Activated CD8-positive, alpha-beta memory T cell treated with anti-CD3 and anti-CD28 coated beads, Interleukin-2, amount 50 U/mL, for 4 hours (primary cell): ENCODE measurements around the gene WNK2.
"Not testable (repeated sequence)": the region's sequence is repeated elsewhere in the genome, so short reads cannot be mapped to it uniquely, and the experiment has no call there.

Experiments used
- DNase-seq: peaks from one replicate; pipeline ENCODE4 v3.0.0-alpha.2; 2020

The WNK2 gene

GRCh38 chr9:93343663-93344062 is 159.7 kb downstream of the WNK2 start:
- DNase-seq = no peak

- no peak for DNase-seq
These were observed 161.8 kb downstream of the WNK2 start for GRCh38 chr9:93345643-93346230.

- no peak for DNase-seq
These were observed 162.5 kb downstream of the WNK2 start for GRCh38 chr9:93346231-93347112.

- not testable (repeated sequence) for DNase-seq
These were observed 163.5 kb downstream of the WNK2 start for GRCh38 chr9:93347371-93347975.

- not testable (repeated sequence) for DNase-seq
These were observed 169.7 kb downstream of the WNK2 start for GRCh38 chr9:93353413-93354310.

DNA sequence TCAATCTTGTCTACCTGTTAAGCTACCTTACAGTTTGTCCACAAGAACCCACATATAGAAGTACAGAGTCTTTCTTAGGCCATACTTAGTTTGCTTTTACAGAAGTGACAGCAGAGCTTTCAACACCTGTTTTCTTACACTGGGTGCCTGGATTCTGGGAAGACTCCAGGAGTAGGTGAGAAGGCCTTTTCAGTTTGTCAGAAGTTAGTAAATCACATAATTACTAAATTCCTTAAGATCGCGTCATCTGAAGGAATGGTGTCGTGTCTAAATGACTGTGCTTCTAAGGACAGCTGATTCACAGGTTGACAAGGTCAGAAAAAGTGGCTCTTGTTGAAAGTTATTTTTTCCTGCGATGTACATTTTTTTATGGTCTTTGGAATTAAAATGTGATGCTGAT is 170.5 kb downstream of the WNK2 start:
- DNase-seq = no peak

DNA sequence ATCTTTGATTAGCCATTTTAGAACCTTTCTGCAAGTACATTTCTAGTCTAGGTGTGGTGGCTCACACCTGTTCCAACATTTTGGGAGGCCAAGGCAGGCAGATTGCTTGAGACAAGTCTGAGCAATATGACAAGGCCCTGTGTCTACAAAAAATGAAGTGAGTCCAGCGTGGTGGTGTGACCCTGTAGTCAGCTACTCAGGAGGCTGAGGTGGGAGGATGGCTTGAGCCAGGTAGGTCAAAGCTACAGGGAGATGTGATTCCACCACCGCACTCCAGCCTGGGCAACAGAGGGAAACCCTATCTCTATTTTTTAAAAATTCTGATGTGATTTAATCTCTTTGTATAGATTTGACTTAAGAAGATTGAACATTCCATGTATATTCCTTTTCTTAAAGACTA is 171.9 kb downstream of the WNK2 start:
- no peak for DNase-seq

GRCh38 chr9:93357649-93358048 is 173.7 kb downstream of the WNK2 start:
- no peak for DNase-seq

DNA sequence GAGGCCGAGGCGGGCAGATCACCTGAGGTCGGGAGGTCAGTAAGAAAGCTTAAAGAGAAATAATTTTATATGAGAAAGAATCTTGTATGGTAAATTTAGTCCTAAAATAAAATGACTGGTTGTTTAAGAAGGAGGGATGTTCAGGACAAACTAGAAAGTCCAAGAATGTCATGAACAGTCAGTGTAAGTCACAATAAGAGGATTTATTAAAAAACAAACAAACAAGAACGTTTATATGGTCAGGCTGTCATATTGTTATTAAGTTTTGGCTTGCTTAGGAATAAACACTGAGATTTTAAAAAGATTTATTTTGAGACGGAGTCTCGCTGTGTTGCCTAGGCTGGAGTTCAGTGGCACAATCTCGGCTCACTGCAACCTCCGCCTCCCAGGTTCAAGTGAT is 176.0 kb downstream of the WNK2 start:
- DNase-seq = not testable (repeated sequence)

DNA sequence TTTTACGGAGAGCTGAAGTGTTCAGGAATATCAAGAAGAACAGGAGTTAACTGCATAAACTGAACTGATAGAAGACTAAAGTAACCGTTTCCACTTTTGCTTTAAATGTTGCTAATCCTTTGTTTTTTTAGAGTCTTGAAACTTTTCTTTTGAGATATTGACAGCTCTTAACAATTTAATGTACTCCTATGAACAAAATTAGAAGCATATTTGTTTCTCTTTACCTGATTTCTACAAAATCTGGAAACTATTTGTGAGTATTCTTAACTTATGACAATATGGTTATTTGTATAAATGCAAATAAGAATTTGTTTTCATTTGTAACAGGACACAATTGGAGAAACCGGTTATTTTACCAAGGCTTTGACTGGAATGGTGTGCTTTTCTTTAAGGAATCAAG is 178.1 kb downstream of the WNK2 start:
- no peak for DNase-seq

GRCh38 chr9:93364734-93365426 is 180.9 kb downstream of the WNK2 start:
- no peak for DNase-seq

DNA sequence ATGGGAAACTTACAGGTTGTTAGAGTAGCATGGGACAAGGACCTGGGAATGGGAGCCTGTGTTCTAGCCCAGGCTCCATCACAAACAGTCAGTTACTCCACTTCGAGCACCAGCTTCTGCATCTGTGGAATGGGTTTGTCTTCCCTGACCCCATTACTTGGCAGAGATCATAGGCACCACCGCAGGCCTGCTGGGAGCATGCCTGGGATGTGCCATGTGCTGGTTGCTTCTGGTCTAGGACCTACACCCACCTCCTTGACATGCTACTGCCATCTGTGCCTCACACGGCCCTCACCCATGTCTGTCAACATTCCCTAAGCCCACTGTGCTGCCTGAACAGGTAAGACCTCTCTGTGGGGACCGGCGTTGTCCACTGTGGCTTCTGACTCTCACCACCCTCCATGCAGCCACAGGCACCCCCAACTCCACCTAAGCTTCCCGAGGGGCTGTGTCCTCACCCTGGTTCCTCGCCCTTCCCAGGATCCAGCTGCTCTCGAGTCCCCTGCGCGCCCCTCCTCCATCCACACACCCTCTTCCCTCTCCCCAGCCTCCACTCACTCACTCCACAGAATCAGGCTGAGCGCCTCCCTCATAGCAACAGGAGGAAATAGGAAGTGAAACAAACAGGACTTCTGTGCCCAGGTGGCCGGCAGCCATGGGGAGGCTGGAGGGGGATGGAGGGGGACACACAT is 181.6 kb downstream of the WNK2 start:
- no peak for DNase-seq

GRCh38 chr9:93366119-93366447 is 182.1 kb downstream of the WNK2 start:
- no peak for DNase-seq

GRCh38 chr9:93366486-93366885 is 182.5 kb downstream of the WNK2 start:
- not testable (repeated sequence) for DNase-seq

- DNase-seq = no peak
These were observed 184.5 kb downstream of the WNK2 start for GRCh38 chr9:93368437-93368836.

- no peak for DNase-seq
These were observed 185.7 kb downstream of the WNK2 start for GRCh38 chr9:93369686-93370085.
